Body of pancreas (tissue), 4 donors: Measurements from ENCODE around the gene ABCA1. TPM values are rescaled to one million over a fixed set of nuclear protein-coding genes. Genes with fewer than 3 reads are reported as not detected.

Experiments used
- ATAC-seq: fragments of 150-250 bp; one replicate; pipeline ENCODE4 v1.9.1; 2016
- DNase-seq, 4 donors: peaks; one replicate each; pipeline ENCODE4 v3.0.0-alpha.2; 2019
- H3K27ac ChIP-seq, 4 donors: fragments of 200-600 bp; sonication (generic); 1 replicate in 3 of 4; 2 replicates in 1 of 4; pipeline versions ENCODE4 v1.5.1 to v1.6.1; 2016 to 2019; ENCODE audit warnings: mild to moderate bottlenecking in 1 of 4, mixed read lengths in 1 of 4, moderate library complexity in 1 of 4
- H3K27me3 ChIP-seq, 2 donors: fragments of 200-600 bp; sonication (generic); one replicate each; pipeline ENCODE4 v1.6.0; 2016; ENCODE audit warnings: mild to moderate bottlenecking in 1 of 2
- H3K36me3 ChIP-seq, 2 donors: fragments of 200-600 bp; sonication (generic); replicated peaks in 1 of 2; 2 replicates each; pipeline ENCODE4 v1.5.1; 2016; ENCODE audit warnings: low read depth in 2 of 2; ENCODE audit not compliant: insufficient read depth in 1 of 2
- H3K4me1 ChIP-seq: fragments of 200-600 bp; sonication (generic); one replicate; pipeline ENCODE4 v1.6.0; 2016
- H3K4me3 ChIP-seq, 2 donors: fragments of 200-600 bp; sonication (generic); 1 replicate in 1 of 2; 2 replicates in 1 of 2; pipeline ENCODE4 v1.5.1; 2016 to 2019
- H3K9me3 ChIP-seq, 3 donors: fragments of 200-600 bp; sonication (generic); 1 replicate in 2 of 3; 2 replicates in 1 of 3; pipeline ENCODE4 v1.5.1; 2016
- POLR2A ChIP-seq, 3 donors: fragments of 450-650 bp; IDR thresholded peaks; one replicate each; pipeline ENCODE4 v1.6.1; 2016; ENCODE audit warnings: antibody characterized with exemption in 3 of 3, mild to moderate bottlenecking in 2 of 3
- WGBS, 2 donors: methylation state at CpG; one replicate each; pipeline ENCODE4 v1.1.5; 2017; 5-methylcytosine and 5-hydroxymethylcytosine counted together
- intact Hi-C: fragments of 100-400 bp; cut with DNase I; formaldehyde crosslinking; loops from one replicate; pipeline ENCODE4 v1.15.1; 2023
- total RNA-seq, 2 donors: library from RNA; depleted of rRNA; stranded (reverse); fragments of >200 nt; gene quantifications; one replicate each; pipeline ENCODE4 v1.1.0, GENCODE V29; 2016
- TF ChIP-seq, protein P1 (sequence below), 7 experiments: fragments of 450-650 bp in 4 of 7; fragments of 200-600 bp in 3 of 7; sonication (generic) in 3 of 7; IDR thresholded peaks; one replicate each; pipeline ENCODE4 v1.5.1; 2016 to 2019; ENCODE audit warnings: antibody characterized with exemption in 7 of 7

Gene ABCA1
- total RNA-seq, 2 donors from 2014 or later = 18.1 to 18.9 TPM

GRCh38 chr9:104780796-104781395, 147.1 kb downstream of the ABCA1 start:
- intact Hi-C loops = no loop called here
- Histone ChIP-seq H3K27me3 (no peaks in the 10 kb centered on the region), H3K4me1 (peaks cover 3% of the 10 kb centered on the region), H3K27ac (no peak overlapping the region), H3K9me3 (no peaks in the 10 kb centered on the region), H3K4me3 (no peak overlapping the region), H3K36me3 (peaks cover 0 to 12% of the 10 kb centered on the region in 2 donors)
- no peak for TF ChIP-seq POLR2A (IDR thresholded peaks at IDR 0.05)
- TF ChIP-seq, protein P1, sequence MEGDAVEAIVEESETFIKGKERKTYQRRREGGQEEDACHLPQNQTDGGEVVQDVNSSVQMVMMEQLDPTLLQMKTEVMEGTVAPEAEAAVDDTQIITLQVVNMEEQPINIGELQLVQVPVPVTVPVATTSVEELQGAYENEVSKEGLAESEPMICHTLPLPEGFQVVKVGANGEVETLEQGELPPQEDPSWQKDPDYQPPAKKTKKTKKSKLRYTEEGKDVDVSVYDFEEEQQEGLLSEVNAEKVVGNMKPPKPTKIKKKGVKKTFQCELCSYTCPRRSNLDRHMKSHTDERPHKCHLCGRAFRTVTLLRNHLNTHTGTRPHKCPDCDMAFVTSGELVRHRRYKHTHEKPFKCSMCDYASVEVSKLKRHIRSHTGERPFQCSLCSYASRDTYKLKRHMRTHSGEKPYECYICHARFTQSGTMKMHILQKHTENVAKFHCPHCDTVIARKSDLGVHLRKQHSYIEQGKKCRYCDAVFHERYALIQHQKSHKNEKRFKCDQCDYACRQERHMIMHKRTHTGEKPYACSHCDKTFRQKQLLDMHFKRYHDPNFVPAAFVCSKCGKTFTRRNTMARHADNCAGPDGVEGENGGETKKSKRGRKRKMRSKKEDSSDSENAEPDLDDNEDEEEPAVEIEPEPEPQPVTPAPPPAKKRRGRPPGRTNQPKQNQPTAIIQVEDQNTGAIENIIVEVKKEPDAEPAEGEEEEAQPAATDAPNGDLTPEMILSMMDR (IDR thresholded peaks at IDR 0.05) = peak in 5 of 7 experiments; percentile 32 to 45 (median 35)
- no peak for DNase-seq
- WGBS, 2 donors = 86 to 95% methylated on average over 1 of the region's 1 CpG
- ATAC-seq = no peak

DNA sequence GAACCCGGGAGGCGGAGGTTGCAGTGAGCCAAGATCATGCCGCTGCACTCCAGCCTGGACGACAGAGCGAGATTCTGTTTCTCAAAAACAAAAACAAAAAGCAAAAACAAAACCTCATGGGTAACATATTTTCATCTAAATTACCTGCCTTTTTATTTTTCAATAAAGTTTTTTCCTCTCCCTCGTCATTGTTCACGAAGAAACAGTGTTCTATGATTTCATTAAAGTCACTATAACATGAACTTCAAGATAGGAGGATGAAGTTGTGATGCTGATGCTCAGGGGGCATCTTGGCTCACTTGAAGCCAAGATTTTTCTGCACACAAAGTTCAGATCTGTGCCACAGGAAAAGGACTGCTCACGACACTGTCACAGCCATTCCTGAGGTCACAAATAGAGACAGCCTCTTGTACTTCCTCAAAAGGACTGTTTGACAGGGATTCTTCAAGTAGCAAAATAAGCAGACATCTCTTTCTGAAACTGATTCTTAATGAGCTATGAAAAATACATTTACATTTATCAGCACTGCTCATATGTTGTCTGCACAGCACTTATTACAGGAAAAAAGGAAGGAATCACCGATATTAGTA, 147.9 kb downstream of the ABCA1 start:
- no peaks in the 10 kb centered on the region for H3K9me3 ChIP-seq
- H3K27ac ChIP-seq = no peak overlapping the region
- intact Hi-C loops = no loop called here
- peak in 1 of 4 donors; percentile 16 for DNase-seq
- whole genome bisulfite sequencing, 2 donors = 85 to 88% methylated on average over 9 of the region's 9 CpGs
- H3K4me1 ChIP-seq = peaks cover 3% of the 10 kb centered on the region
- TF ChIP-seq, protein P1 (IDR thresholded peaks at IDR 0.05) = no peak
- TF ChIP-seq POLR2A (IDR thresholded peaks at IDR 0.05) = no peak
- H3K36me3 ChIP-seq = peaks cover 0 to 8% of the 10 kb centered on the region in 2 donors
- ATAC-seq = no peak
- H3K27me3 ChIP-seq = no peaks in the 10 kb centered on the region
- H3K4me3 ChIP-seq = no peak overlapping the region

GRCh38 chr9:104779334-104779733, 148.6 kb downstream of the ABCA1 start:
- Histone ChIP-seq H3K27me3 (no peaks in the 10 kb centered on the region), H3K4me1 (peaks cover 3% of the 10 kb centered on the region), H3K27ac (no peak overlapping the region), H3K4me3 (no peak overlapping the region), H3K36me3 (peaks cover 0 to 8% of the 10 kb centered on the region in 2 donors), H3K9me3 (no peaks in the 10 kb centered on the region)
- DNase-seq (no peak), ATAC-seq (no peak)
- TF ChIP-seq, protein P1 (IDR thresholded peaks at IDR 0.05) = no peak
- TF ChIP-seq POLR2A (IDR thresholded peaks at IDR 0.05) = no peak
- intact Hi-C loops = no loop called here
- 27 to 37% methylated on average over 1 of the region's 1 CpG for WGBS, 2 donors

DNA sequence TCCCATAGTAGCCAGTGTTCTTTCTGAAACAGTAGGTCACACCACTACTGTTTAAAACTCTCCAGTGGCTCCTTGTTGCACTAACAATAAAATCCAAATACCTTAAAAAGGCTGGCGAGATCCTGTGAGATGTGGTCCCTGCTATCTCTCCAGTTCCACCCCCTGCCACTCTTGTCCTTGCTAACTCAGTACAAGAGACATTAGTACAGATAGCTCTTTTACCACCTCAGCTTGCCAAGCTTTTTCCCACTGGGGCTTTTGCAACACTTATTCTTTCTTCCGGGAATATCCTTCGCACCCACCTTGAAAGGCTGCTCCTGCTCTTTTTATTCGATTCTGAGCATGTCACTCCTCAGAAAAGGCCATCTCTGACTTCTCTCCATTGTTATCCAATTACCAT, 149.2 kb downstream of the ABCA1 start:
- Histone ChIP-seq H3K27ac (no peak overlapping the region), H3K4me3 (no peak overlapping the region), H3K27me3 (no peaks in the 10 kb centered on the region), H3K9me3 (no peaks in the 10 kb centered on the region), H3K4me1 (peaks cover 3% of the 10 kb centered on the region), H3K36me3 (peaks cover 0 to 8% of the 10 kb centered on the region in 2 donors)
- no peak for DNase-seq
- intact Hi-C loops = no loop called here
- 81 to 88% methylated on average over 4 of the region's 4 CpGs for WGBS, 2 donors
- TF ChIP-seq, protein P1 (IDR thresholded peaks at IDR 0.05) = no peak
- TF ChIP-seq POLR2A (IDR thresholded peaks at IDR 0.05) = no peak
- no peak for ATAC-seq

- DNase-seq = no peak
- WGBS, 2 donors = 55 to 69% methylated on average over 1 of the region's 1 CpG
- no peak overlapping the region for H3K27ac ChIP-seq
These were observed 151.2 kb downstream of the ABCA1 start for GRCh38 chr9:104776797-104777196.

More at GRCh38 chr9:104776797-104777196, 151.2 kb downstream of the ABCA1 start:
- ATAC-seq = no peak
- intact Hi-C loops = no loop called here
- no peak overlapping the region for H3K4me3 ChIP-seq
- no peaks in the 10 kb centered on the region for H3K9me3 ChIP-seq
- peaks cover 3% of the 10 kb centered on the region for H3K4me1 ChIP-seq
- H3K27me3 ChIP-seq = no peaks in the 10 kb centered on the region
- TF ChIP-seq, protein P1 (IDR thresholded peaks at IDR 0.05) = no peak
- no peak for TF ChIP-seq POLR2A (IDR thresholded peaks at IDR 0.05)
- H3K36me3 ChIP-seq = no peaks in the 10 kb centered on the region
